Measurements from ENCODE around the gene GTF3C2.
"Not testable (repeated sequence)": the region's sequence is repeated elsewhere in the genome, so short reads cannot be mapped to it uniquely, and the experiment has no call there.

GTF3C2 gene

GRCh38 chr2:27319839-27320238 is 36.7 kb downstream of the GTF3C2 start:
- not testable (repeated sequence) for DNase-seq

- no peak for DNase-seq
Observed at GRCh38 chr2:27316655-27317412, 39.7 kb downstream of the GTF3C2 start.

GRCh38 chr2:27315122-27315521 is 41.4 kb downstream of the GTF3C2 start:
- no peak for DNase-seq

GRCh38 chr2:27314709-27315108 is 41.9 kb downstream of the GTF3C2 start:
- DNase-seq = no peak

GRCh38 chr2:27313882-27314645 is 42.5 kb downstream of the GTF3C2 start:
- DNase-seq = no peak

GRCh38 chr2:27312152-27312551 is 44.4 kb downstream of the GTF3C2 start:
- DNase-seq = no peak

- DNase-seq = no peak
Observed at GRCh38 chr2:27309651-27310050, 46.9 kb downstream of the GTF3C2 start.

- no peak for DNase-seq
Observed at GRCh38 chr2:27308359-27308881, 48.1 kb downstream of the GTF3C2 start, which contains the start of gene UCN. Gene UCN (minus strand): TSS chr2:27308445. CDS start chr2:27307895, 550 bp downstream.

- DNase-seq = no peak
Observed at GRCh38 chr2:27307545-27308358, 48.8 kb downstream of the GTF3C2 start.

GRCh38 chr2:27307287-27307544 is 49.3 kb downstream of the GTF3C2 start:
- DNase-seq = no peak

GRCh38 chr2:27306573-27307286 is 49.8 kb downstream of the GTF3C2 start:
- DNase-seq = peak in 1 of 5 donors; percentile 7

- DNase-seq = no peak
Observed at GRCh38 chr2:27306136-27306535, 50.4 kb downstream of the GTF3C2 start.

GRCh38 chr2:27305516-27305915 is 51.0 kb downstream of the GTF3C2 start:
- DNase-seq = no peak

GRCh38 chr2:27304488-27305240 is 51.9 kb downstream of the GTF3C2 start:
- DNase-seq = no peak

GRCh38 chr2:27303093-27304025 is 53.2 kb downstream of the GTF3C2 start:
- peak in 2 of 5 donors; percentile 43 to 55 for DNase-seq

GRCh38 chr2:27300606-27301005 is 56.0 kb downstream of the GTF3C2 start:
- not testable (repeated sequence) for DNase-seq

GRCh38 chr2:27298391-27299080 is 58.0 kb downstream of the GTF3C2 start:
- no peak for DNase-seq

- DNase-seq = no peak
Observed at GRCh38 chr2:27297195-27297594, 59.4 kb downstream of the GTF3C2 start.

- DNase-seq = no peak
Observed at GRCh38 chr2:27296481-27296880, 60.1 kb downstream of the GTF3C2 start.

GRCh38 chr2:27294928-27295327 is 61.6 kb downstream of the GTF3C2 start:
- DNase-seq = no peak
